Measurements from ENCODE around the gene NOS3. TPM values are rescaled to one million over a fixed set of nuclear protein-coding genes. Genes with fewer than 3 reads are reported as not detected.

NOS3 gene
- total and polyA plus RNA-seq, 9 of the 15 experiments (the other 6 are each of a cell fraction or from before 2014, with no cell fraction given): 1.1 to 121 (median 23.6) TPM

DNA sequence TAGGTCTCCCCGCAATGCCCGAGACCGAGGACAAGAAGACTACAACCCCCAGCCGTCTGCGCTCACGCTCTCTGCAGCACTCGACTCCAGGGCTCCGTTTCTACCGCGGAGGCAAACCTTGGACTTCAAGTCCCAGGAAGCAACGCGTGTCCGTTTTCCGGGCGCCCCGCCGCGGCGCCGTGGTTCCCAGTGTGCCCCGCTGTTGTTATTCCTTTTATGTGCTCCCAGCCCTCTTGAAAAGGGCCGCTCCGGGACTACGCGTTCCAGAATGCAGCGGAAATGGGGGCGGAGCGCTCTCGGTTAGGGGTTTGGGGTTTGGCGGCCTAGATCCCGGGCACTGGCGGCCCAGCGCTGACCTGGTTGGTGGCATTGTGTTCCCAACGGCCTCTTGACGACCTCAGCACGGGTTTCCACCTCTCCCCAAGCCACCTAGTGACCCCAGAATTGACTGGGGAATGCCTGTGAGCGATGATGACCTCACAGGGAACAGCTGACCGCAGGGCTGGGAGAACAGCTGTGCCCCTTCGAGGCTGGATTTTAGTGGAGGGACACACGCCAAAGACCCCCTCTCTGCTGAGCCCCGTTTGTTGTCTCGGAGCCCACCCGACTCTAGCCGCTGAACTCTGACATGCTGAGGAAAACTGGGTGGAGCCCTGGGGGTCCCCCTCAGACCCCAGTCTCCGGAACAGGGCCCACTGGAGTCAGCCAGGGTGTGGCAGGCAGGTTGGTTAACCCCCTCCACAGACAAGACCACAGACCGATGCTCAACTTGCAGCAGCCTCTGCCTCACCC lies 67.4 kb downstream of the NOS3 start:
- ChIA-PET CTCF (ENCODE audit: low intra/inter-chr PET ratio) (interaction anchor here (0.6 to 2.9 kb wide), 2 partner anchors 29 to 186 kb away, joined by 3 to 14 read pairs; partner anchors contain the start of gene ABCB8), POLR2A (interaction anchor here (0.6 to 1.7 kb wide), 6 partner anchors 10 to 158 kb away, joined by 3 to 9 read pairs (median 5); partner anchors contain the start of genes ABCB8 and FASTK)
- Histone ChIP-seq H3K4me2 (ENCODE audit: insufficient read depth, low read length) (peak overlapping the region; percentile 94), H3K27ac (ENCODE audit: extremely low read depth, low read depth, low read length) (peak overlapping the region; percentile 90), H3K9ac (ENCODE audit: insufficient read depth in 1 of 2, low read depth in 2 of 2, low read length in 2 of 2) (peak overlapping the region; percentile 85 to 91), H3K79me2 (ENCODE audit: control insufficient read depth, insufficient read depth, low read length) (peaks cover 44% of the 10 kb centered on the region), H3K9me3 (replicated peaks; ENCODE audit: control insufficient read depth, insufficient read depth, low read depth, low read length) (no peaks in the 10 kb centered on the region), H4K20me1 (replicated peaks; ENCODE audit: control insufficient read depth, insufficient read depth, low read length) (peaks cover 10% of the 10 kb centered on the region), H3K4me3 (peak overlapping the region; percentile 84), H3K9me1 (ENCODE audit: control insufficient read depth, insufficient read depth, low read length) (no peaks in the 10 kb centered on the region), H3K4me1 (replicated peaks in 1 of 2; ENCODE audit: control insufficient read depth in 2 of 2, insufficient read depth in 2 of 2, low read length in 2 of 2) (peaks cover 59 to 75% of the 10 kb centered on the region in 2 experiments), H2AFZ (ENCODE audit: low read depth, low read length) (peak overlapping the region; percentile 91), H3K27me3 (ENCODE audit: control insufficient read depth in 2 of 2, insufficient read depth in 2 of 2, low read length in 2 of 2) (no peaks in the 10 kb centered on the region), H3K36me3 (ENCODE audit: control insufficient read depth, insufficient read depth, low read length) (peaks cover 9% of the 10 kb centered on the region; the same call in 2 of the 3 replicates)
- WGBS (ENCODE audit: insufficient coverage, low coverage, missing lambda C conversion rate): under 1% methylated on average over 46 of the region's 46 CpGs
- DNase-seq (ENCODE audit: extremely low read depth in 1 of 4, low spot score in 3 of 4) (peak; percentile 96 to 100 (median 98)), ATAC-seq (peak; percentile 86), FAIRE-seq (peak; percentile 99)
- intact Hi-C loops (cut with micrococcal nuclease): loop anchor here (1.0 kb wide), 2 partner anchors 19 to 30 kb away; partner anchors contain the start of gene ABCB8
- BruUV-seq (replicated peaks): no TSS peak
- in situ Hi-C loops (cut with MboI): no loop called here
- TF ChIP-seq ZC3H4 (CRISPR knock-in tag; IDR thresholded peaks at IDR 0.05; ENCODE audit: borderline replicate concordance) (no peak), ETV5 (CRISPR knock-in tag; IDR thresholded peaks at IDR 0.05; ENCODE audit: low read depth) (peak; percentile 84), ZNF282 (CRISPR knock-in tag; IDR thresholded peaks at IDR 0.05) (no peak), NR2C1 (IDR thresholded peaks at IDR 0.05) (no peak), NR2C1 (tag; IDR thresholded peaks at IDR 0.05) (peak; percentile 89), FOXM1 (IDR thresholded peaks at IDR 0.05; ENCODE audit: low read depth) (no peak), FOXM1 (CRISPR knock-in tag; IDR thresholded peaks at IDR 0.05; ENCODE audit: low read depth) (0 out of 2 replicates have a peak, but pooled peaks have one; percentile 70), NFIX (CRISPR knock-in tag; IDR thresholded peaks at IDR 0.05; ENCODE audit: low read depth) (no peak), NBN (IDR thresholded peaks at IDR 0.05; ENCODE audit: low read depth) (peak; percentile 60; the same call in 1 of the 2 replicates), CXXC5 (CRISPR knock-in tag; IDR thresholded peaks at IDR 0.05) (peak; percentile 95), RAD21 (CRISPR knock-in tag; conservative IDR thresholded peaks at IDR 0.05 in 1 of 2, IDR thresholded peaks at IDR 0.05 in 1 of 2) (0 out of 4 replicates have a peak, but pooled peaks of 1 of the 2 experiments have one; percentile 7)
- TF ChIP-seq, protein P1, sequence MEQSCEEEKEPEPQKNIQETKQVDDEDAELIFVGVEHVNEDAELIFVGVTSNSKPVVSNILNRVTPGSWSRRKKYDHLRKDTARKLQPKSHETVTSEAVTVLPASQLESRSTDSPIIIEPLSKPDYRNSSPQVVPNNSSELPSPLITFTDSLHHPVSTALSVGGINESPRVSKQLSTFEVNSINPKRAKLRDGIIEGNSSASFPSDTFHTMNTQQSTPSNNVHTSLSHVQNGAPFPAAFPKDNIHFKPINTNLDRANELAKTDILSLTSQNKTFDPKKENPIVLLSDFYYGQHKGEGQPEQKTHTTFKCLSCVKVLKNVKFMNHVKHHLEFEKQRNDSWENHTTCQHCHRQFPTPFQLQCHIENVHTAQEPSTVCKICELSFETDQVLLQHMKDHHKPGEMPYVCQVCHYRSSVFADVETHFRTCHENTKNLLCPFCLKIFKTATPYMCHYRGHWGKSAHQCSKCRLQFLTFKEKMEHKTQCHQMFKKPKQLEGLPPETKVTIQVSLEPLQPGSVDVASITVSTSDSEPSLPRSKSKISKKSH (CRISPR knock-in tag; IDR thresholded peaks at IDR 0.05): no peak
- TF ChIP-seq, protein P2, sequence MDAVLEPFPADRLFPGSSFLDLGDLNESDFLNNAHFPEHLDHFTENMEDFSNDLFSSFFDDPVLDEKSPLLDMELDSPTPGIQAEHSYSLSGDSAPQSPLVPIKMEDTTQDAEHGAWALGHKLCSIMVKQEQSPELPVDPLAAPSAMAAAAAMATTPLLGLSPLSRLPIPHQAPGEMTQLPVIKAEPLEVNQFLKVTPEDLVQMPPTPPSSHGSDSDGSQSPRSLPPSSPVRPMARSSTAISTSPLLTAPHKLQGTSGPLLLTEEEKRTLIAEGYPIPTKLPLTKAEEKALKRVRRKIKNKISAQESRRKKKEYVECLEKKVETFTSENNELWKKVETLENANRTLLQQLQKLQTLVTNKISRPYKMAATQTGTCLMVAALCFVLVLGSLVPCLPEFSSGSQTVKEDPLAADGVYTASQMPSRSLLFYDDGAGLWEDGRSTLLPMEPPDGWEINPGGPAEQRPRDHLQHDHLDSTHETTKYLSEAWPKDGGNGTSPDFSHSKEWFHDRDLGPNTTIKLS (IDR thresholded peaks at IDR 0.05; ENCODE audit: borderline replicate concordance, low read depth): peak; percentile 99
- TF ChIP-seq, protein P3, sequence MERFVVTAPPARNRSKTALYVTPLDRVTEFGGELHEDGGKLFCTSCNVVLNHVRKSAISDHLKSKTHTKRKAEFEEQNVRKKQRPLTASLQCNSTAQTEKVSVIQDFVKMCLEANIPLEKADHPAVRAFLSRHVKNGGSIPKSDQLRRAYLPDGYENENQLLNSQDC (CRISPR knock-in tag; IDR thresholded peaks at IDR 0.05): peak; percentile 51; the same call in 1 of the 2 replicates
- TF ChIP-seq, protein P4, sequence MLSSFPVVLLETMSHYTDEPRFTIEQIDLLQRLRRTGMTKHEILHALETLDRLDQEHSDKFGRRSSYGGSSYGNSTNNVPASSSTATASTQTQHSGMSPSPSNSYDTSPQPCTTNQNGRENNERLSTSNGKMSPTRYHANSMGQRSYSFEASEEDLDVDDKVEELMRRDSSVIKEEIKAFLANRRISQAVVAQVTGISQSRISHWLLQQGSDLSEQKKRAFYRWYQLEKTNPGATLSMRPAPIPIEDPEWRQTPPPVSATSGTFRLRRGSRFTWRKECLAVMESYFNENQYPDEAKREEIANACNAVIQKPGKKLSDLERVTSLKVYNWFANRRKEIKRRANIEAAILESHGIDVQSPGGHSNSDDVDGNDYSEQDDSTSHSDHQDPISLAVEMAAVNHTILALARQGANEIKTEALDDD (IDR thresholded peaks at IDR 0.05): no peak

Data from K562 (cell line).